ENCODE results near the gene ACER3.
"Not testable (repeated sequence)": the region's sequence is repeated elsewhere in the genome, so short reads cannot be mapped to it uniquely, and the experiment has no call there.

ACER3 gene

DNA sequence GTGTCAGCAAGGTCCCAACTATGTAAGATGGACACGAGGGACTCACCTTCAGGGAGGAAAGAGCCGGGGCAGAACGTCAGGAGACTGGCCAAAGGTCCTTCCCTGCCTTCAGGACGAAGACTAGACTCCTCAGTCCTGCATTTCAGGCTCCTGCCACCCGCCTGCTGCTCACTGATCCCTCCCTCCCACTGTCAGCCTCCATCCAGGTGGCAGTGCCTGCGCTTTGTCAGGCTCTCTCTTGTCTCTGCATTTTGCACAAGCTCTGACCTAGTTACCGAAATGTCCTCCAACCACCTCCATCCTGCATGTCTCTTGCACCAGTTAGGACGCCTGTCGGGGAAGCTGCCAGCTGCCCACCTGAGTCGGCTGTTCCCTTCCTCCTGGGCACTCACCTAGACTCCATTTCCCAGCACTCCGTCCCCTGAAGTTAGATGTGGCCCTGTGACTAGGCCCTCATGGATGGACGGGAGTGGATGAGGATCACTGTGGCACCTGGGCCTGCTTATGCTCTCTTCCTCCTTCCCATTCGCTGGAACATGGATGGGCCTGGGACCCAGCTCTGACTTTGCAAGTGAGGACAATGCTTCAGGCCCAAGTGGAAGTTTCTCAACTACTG lies 181.5 kb downstream of the ACER3 start:
- DNase-seq: no peak

DNA sequence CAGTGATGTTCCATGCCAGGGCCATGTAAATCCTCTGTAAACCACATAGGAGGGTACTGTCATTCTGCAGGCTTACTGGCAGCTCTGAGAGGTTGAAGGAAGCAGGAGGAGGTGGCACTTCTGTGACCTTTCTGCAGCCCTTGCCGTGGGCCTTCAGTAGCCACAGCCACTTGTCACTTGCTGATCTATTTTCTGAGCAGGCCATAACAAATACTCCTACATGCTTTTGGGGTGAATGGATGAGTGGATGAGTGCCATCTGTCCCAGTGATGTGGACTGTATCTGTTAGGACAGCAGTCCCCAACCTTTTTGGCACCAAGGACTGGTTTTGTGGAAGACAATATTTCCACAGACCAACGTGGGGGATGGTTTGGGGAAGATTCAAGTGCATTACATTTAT lies 183.6 kb downstream of the ACER3 start:
- DNase-seq: no peak

DNA sequence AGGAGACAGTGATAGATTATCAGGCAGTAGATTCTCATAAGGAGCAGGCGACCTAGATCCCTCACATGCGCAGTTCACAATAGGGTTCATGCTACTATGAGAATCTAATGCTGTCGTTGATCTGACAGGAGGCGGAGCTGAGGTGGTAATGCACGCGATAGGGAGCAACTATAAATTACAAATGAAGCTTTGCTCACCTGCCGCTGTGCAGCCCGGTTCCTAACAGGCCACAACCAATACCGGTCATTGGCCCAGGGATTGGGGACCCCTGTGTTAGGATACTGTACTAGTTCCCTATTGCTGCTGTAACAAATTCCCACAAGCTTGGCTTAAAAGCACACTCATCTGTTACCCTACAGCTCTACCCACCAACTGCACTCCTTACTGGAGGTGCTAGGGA lies 184.2 kb downstream of the ACER3 start:
- DNase-seq: no peak

DNA sequence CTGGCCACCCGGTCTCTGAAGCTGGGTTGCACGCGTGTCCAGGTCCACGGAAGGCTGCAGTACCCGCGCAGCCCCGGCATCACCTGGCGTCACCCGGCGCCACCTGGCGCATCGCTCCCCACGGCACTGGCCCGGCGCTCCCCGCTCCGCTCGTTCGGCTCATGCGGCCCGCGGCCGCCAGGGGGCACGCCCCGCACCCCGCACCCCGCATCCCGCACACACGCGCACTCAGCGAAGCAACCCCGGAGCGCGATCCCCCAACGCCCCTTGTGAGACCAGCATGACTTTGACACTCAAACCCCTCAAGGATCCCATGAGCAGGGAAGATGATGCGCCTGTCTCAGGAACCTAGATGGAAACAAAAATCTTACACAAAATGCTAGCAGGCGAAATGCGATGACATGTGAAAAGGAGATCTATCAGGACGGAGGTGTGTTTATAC lies 185.4 kb downstream of the ACER3 start:
- DNase-seq: peak; percentile 36

DNA sequence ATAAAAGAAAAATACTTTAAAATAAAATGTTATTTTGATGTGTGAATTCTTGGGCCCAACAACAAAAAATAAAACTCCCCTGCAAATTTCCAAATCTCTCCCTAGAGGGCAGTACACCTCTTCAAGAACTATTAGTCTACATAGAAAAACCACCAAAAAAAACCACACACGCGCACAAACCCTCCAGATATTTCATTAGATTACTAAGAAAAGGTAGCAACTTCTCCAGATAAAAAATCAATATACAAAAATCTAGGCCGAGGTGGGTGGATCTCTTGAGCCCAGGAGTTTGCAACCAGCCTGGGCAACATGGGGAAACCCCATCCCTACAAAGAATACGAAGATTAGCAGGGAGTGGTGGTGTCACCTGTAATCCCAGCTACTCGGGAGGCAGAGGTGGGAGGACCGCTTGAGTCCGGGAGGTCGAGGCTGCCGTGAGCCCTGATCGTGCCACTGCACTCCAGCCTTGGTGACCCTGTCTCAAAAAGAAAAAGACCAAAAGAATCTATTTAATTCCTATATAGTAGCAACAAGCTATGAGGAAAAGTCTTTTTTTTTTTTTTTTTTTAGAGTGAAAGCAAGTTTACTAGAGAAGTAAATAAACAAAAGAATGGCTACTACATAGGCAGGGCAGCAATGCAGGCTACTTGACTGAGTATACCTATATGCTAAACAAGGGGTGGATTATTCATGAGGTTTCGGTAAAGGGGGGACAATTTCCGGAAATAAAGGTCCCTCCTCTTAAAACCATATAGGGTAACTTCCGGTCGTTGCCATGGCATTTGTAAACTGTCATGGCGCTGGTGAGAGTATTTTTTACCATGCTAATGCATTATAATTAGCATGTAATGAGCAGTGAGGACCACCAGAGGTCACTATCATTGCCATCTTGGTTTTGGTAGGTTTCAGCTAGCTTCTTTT lies 186.5 kb downstream of the ACER3 start:
- peak; percentile 83 for DNase-seq

DNA sequence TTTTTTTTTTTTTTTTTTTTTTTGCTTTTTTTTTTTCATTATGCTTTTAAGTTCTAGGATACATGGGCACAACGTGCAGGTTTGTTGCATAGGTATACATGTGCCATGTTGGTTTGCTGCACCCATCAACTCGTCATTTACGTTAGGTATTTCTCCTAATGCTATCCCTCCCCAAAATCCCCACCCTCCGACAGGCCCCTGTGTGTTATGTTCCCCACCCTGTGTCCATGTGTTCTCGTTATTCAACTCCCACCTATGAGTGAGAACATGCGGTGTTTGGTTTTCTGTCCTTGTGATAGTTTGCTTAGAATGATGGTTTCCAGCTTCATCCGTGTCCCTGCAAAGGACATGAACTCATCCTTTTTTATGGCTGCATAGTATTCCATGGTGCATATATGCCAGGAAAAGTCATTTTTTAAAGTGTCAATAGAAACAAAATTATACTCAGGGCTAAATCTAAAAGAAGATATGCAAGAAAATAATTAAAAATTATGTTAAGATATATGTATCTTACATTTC lies 187.3 kb downstream of the ACER3 start:
- not testable (repeated sequence) for DNase-seq

DNA sequence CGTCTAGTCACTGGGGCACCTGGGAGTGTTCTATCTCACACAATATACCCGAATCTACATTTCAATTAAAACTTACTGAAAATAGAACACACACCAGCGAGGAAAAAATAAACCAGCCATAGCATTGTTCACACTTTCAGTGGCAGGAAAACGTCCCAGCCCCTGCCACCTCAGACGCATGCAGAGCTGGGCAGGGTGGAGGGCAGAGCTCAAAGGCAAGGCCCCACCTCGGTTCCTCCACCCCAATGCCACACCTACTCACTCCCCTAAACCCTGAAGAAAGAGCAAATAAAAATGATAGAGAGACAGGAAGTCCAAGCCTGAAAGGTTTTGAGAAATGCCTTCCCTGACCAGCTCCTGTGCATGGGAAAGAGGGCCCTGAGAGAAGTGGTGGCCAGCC lies 188.3 kb downstream of the ACER3 start:
- no peak for DNase-seq

DNA sequence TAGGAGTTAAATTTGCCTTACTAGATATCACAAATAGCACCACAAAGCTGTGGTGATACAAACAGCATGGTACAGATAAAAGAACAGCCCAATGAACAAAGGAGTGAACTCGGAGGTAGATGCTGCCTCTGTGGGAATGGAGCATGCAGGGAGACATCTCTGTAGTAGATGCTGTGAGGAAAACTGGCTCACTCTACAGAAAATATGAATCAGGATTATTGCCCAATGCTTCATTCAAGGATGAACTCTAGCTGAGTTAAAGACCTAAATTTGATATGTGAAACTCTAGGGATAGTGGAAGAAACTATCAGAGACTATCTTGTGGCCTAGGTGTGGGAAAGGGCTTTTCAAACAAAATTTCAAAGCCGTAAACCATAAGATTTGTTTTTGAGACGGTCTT lies 190.8 kb downstream of the ACER3 start:
- DNase-seq: no peak

DNA sequence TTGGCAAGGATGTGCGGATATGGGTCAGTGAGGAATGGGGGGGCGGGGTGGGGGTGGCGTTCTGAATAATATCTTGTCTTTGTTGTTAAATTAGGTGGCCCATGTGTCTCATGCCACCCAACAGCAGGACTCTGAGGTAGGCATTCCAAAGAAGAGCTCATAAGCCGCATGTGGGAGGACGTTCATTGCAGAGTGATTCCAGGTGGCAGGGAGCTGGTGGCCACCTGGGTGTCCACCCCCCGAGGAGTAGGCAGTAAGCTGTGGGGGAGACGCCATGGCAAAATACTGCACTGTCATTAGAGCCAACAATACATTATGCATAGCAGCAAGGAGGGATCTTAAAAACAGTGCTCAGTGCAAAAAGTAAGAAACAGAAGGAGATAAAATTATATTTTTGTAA lies 191.8 kb downstream of the ACER3 start:
- no peak for DNase-seq

DNA sequence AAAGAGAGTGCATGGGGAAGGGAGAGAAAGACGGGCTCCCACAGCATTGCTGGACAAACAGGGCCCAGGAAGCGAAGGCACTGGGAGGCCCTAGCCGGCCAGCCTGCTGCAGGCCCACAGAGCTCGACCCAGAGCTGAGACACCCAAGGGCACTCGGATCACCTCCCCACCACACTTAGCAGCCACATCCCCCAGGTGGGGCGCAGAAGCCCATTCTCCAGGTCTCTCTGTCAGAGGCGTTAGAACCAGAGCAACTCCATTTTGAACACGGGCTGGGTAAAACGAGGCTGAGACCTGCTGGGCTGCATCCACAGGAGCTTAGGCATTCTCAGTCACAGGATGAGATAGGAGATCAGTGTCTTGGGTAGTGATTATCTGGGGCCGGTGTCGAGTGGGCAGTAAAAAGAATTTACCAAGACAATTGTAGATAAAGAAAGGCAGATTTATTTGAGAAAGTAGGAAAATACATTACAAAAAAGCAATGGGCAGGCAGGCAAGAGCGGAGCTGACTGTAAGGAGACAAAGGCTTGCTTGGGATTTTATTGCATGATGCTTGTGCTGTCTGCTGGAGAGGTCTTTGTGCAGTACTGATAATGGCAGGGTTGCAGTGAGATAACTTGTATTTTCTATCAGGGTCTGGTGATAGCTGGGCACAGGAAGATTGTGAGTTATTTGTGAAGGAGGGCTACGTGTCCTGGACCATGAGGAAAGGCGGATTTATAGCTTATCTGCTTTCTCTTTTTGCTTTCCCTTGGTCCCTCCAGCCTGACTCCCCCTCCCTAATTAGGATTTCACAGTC lies 192.7 kb downstream of the ACER3 start:
- no peak for DNase-seq

DNA sequence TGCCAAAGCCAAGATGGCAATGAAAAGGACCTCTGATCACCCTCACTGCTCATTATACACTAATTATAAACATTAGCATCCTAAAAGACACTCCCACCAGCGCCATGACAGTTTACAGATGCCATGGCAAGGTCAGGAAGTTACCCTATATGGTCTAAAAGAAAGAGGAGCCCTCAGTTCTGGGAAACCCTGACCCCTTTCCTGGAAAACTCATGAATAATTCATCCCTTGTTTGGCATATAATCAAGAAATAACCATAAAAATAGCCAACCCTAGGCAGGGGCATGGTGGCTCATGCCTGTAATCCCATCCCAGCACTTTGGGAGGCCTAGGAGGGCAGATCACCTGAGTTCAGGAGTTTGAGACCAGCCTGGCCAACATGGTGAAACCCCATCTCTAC lies 193.4 kb downstream of the ACER3 start:
- no peak for DNase-seq

DNA sequence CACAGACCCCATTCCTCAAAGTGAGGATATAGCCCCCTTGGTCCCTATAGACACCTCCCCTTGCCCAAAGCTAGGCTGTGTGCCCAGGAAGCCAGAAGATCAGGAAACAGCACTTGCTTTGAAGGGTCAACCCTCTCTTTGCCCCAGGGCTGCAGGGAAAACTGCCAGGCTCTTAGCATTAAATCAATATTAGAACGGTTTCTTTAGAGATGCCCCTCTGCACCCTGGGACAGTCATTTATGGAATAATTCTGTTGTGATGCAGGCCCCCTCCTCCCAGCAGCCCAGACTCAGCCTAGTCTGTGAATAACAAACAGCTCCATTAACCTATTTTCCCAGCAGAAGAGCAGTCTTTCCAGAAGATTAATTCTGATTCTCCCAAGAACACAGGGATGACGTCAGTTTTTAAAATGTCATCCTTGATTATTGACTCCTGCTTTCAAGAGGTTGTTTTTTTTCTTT lies 194.4 kb downstream of the ACER3 start:
- no peak for DNase-seq

DNA sequence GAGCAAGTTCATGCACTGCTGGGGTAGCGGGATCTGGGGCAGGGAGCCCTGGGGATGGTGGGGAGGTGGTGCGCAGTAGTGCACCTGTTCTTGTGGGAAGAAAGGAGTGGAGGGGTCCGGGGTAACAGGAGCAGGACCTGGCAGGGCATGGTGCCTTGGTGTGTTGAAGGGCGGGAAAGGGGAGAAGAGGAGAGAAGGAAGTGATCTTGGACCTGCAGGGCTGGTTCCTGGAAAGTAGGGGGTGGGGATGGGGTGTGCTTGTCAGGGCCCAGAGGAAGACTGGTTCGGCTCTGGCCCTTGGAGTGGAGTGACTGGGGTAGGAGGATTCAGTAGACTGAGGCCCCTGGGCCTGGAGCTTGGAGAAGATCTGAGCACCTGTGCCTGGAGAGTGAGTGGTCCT lies 195.2 kb downstream of the ACER3 start:
- DNase-seq: no peak

DNA sequence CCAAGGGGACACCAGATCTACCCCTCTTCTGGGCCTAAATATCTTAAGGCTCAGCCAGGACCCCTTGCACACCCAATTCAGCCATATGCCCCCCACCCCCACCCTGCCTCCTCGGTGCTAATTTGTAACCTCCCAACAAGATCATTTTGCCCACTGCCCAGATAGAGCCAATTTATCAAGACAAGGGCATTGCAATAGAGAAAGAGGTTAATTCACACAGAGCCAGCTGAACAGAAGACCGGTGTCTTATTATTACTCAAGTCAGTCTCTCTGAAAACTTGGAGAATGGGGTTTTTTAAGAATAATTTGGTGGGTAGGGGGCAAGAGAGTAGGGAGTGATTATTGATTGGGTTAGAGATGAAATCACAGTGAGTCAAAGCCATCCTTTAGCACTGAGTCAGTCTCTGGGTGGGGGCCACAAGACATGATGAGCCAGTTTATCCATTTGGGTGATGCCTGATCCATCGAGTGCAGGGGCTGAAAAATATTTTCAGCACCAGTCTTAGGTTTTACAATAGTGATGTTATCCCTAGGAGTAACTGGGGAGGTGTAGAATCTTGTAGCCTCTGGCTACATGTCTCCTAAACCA lies 196.2 kb downstream of the ACER3 start:
- no peak for DNase-seq

DNA sequence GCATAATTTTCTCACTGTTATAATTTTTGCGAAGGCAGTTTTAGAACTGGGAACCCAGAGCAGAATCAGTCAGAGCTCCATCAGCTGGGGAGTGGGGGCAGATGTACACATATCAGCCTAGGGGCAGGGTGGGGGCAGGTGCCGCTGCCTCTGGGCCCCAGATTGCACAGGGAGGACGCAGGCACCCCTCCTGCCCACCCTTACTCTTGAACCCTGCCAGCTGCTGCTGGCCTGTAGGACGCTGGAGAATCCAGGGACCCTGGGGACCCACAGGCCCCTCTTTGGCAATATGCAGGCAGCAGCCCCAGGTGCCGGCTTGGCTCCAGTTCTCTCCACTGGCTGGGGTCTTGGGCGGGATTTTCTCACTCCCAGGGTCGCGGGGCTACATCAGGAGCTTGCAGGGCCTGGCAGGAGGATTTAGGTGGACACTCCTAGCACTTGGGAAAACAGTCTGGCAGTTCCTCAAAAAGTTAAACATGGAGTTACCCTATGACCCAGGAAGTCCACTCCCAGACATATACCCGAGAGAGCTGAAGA lies 197.3 kb downstream of the ACER3 start:
- DNase-seq: no peak

DNA sequence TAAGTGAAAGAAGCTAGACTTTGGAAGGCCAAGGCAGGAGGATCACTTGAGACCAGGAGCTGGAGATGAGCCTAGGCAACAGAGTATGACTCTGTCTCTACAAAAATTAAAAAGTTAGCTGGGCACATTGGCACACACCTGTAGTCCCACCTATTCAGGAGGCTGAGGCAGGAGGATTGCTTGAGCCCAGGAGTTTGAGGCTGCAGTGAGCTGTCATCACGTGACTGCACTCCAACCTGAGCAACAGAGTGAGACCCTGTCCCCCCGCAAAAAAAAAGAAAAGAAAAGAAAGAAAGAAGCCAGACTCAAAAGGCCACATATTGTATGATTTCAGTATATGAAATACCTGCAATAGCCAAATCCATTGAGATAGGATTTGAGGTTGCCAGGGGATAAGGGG lies 198.2 kb downstream of the ACER3 start:
- DNase-seq: no peak

DNA sequence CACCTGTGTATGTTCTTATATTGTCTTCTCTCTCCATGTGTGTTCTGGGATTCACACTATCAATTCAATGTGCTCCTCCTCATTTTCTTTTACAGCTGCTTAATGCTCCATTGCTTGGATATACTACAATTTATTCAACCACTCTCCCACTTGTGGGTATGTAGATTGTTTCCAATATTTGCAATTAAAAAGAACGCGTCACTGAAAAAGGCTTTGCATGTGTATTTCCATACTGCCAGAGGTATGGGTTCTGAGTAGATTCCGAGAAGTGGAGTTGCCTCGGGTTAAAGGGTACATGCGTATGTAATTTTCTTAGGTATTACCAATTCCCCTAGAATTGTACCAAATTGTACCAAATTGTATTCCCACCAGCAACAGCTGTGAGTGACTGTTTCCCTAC lies 199.1 kb downstream of the ACER3 start:
- no peak for DNase-seq

DNA sequence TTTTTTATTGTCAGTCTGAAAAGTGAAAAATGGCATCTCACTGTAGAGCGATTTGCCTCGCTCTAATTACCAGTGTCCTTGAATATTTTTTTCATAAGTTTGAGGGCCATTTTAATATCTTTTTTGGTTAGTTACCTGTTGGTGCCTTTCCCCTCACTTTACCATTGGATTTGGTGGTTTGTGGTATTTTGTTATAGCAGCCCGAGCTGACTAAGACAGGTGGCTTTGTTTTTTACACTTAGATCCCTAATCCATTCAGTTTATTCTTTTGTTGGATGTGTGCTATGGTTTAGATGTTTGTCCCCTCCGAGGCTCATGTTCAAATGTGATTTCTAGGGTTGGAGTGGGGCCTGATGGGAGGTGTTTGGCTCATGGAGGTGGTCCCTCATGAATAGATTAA lies 199.5 kb downstream of the ACER3 start:
- no peak for DNase-seq

DNA sequence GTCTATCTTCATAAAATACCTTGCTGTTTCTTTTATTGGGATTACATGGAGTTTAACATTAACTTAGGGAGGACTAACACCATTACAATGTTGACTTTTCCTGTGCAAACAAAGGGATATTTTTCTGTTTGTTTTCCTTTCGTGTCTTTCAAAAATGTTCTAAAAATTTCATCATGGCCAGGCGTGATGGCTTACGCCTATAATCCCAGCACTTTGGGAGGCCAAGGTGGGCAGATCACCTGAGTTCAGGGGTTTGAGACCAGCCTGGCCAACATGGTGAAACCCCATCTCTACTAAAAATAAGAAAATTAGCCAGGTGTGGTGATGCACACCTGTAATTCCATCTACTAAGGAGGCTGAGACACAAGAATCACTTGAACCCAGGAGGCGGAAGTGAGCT lies 200.5 kb downstream of the ACER3 start:
- not testable (repeated sequence) for DNase-seq

DNA sequence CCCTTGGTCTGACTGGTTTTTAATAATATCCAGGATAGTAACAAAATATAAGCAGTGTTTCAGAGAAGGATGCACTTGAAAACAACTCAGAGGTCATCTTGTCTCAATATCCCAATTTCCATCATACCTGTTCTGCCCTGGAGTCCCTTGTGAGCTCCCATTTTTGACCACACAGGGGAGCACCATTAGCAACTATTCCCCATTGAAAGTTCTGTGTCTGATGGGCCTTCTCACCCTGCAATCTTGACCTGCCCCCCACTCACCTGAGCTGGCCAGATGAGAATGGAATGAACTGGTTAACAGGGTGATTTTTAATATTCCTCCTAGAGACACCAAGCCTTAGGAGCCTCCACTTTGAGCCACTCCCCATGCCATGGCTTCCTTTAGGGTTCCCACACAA lies 202.2 kb downstream of the ACER3 start:
- DNase-seq: no peak

DNA sequence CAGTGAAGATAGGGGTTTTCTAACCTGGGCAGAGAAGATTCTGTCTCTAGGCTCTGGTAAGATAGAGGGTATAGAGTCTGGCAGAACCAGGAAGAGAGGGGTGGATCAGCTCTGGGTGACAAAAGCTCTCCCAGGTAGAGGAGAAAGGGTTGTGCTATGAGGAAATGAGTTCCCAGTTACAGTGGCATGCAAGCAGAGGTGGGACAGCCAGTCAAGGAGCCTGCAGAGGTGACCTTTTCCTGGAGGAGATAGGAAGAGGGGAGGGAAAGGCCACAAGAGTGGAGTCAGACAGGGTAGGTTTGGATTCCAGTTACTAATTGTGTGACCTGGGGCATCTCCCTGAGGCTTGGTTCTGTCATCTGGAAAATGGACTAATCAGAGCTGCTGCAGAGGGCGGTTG lies 202.7 kb downstream of the ACER3 start:
- DNase-seq: no peak

DNA sequence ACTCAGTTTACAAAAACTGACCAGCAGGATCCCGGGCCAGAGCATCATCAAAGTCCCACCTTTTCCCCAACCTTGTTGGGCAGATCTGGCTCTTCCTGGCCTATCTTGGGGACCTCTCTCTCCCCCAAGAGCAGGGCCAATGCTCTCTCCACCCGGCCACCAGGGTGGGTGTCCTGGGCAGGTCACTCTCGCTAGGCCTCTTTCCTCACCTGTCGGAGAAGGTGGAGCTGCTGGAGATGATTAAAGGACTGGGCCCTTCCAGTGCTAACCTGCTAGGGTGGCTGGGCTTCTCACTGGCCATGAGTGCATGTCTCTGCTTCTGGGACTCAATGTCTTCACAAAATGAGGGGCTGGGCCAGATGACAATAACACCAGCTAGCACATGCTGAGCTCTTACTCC lies 203.1 kb downstream of the ACER3 start:
- DNase-seq: no peak

Data from effector CD4-positive, alpha-beta T cell (primary cell).